H1 (cell line): ENCODE measurements around the gene ZAR1L. TPM values are rescaled to one million over a fixed set of nuclear protein-coding genes. Genes with fewer than 3 reads are reported as not detected.

Source experiments
- CTBP2 ChIP-seq: IDR thresholded peaks from 2 replicates; pipeline ENCODE4 v1.7.0; 2011; ENCODE audit warnings: borderline replicate concordance, mild to moderate bottlenecking, moderate library complexity, mixed read lengths, low read length; ENCODE audit not compliant: insufficient read depth, insufficient read length
- KDM1A ChIP-seq: fragments of 200-600, 300-600 bp; sonication (generic); IDR thresholded peaks from 2 replicates; pipeline ENCODE4 v1.7.1; 2016; ENCODE audit warnings: mild to moderate bottlenecking, low read length, borderline replicate concordance
- KDM5A ChIP-seq: fragments of 200-600 bp; IDR thresholded peaks from 2 replicates; pipeline ENCODE4 v1.7.1; 2012; ENCODE audit warnings: mild to moderate bottlenecking, low read length, inconsistent platforms, mixed read lengths
- SIN3A ChIP-seq, 2 experiments: IDR thresholded peaks in 1 of 2; conservative IDR thresholded peaks in 1 of 2; 2 replicates each; pipeline ENCODE4 v1.6.1; 2011 to 2012; ENCODE audit warnings: low read length in 2 of 2, improper control_type of control experiment in 1 of 2, low read depth in 1 of 2, mild to moderate bottlenecking in 1 of 2
- SP2 ChIP-seq: IDR thresholded peaks from 2 replicates; pipeline ENCODE4 v1.6.1; 2012; ENCODE audit warnings: mild to moderate bottlenecking, low read length, inconsistent platforms
- SP4 ChIP-seq: IDR thresholded peaks from 2 replicates; pipeline ENCODE4 v1.6.1; 2012; ENCODE audit warnings: low read length, inconsistent platforms
- ZNF274 ChIP-seq: IDR thresholded peaks from 2 replicates; pipeline ENCODE4 v1.7.0; 2012; ENCODE audit warnings: low read length, borderline replicate concordance; ENCODE audit errors: extremely low read depth
- polyA plus RNA-seq, 7 experiments: library from polyadenylated mRNA; depleted of rRNA in 3 of 7; stranded (reverse) in 5 of 7; unstranded in 2 of 7; fragments of >200 nt in 5 of 7; fragments of 200-250 nt in 2 of 7; gene quantifications; 1 replicate in 5 of 7; 2 replicates in 1 of 7; 4 replicates in 1 of 7; pipeline versions ENCODE4 v1.2.1 to v1.2.3, GENCODE V29; 2011 to 2013; ENCODE audit warnings: missing spikeins in 2 of 7, mixed read lengths in 2 of 7
- total RNA-seq: library from RNA; stranded (reverse); fragmentation: NEBNext Ultra II Directional; extraction: Animal tissue kit (Norgen Biotek cat#: 25700); gene quantifications from 2 replicates; pipeline ENCODE4 v1.2.1, GENCODE V29; 2021
- TF ChIP-seq, protein P1 (sequence below): IDR thresholded peaks from 2 replicates; pipeline ENCODE4 v1.6.1; 2012; ENCODE audit warnings: inconsistent platforms

Gene ZAR1L
- total and polyA plus RNA-seq, 2 of the 8 experiments (the other 6 are each of a cell fraction or from before 2014, with no cell fraction given) = 0.19 to 0.30 TPM

DNA sequence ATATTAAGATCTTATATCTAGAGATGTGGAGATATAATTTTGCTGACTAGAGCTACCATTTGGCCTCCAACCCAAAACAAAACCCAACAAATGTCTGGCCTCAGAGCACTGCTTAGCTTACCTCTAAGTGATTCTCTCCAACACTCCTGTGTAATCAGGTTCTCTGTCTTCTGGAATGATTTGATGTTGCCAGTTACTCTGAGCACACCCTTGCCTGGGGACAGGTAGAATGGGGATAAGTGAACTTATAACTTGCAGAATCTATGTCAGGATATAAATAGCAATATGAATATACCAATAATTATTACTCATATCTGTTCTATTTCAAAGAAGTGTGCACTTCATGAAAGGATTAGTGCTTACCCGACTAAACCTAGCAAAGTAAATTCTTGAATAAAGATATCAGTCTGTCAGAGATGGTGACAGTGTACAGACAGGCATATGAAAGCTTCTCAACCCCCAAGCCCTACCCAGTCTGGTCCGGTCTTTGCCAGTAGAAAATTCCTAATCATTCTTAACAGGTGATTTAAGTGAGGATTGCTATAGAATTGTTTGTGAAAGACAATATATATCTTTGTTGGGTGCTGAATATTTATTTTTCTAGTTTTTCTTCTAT is 33.0 kb downstream of the ZAR1L start (continued):
- TF ChIP-seq SIN3A (conservative IDR thresholded peaks at IDR 0.05 in 1 of 2, IDR thresholded peaks at IDR 0.05 in 1 of 2; ENCODE audit: low read depth in 1 of 2, low read length in 2 of 2) (no peak), SP4 (no peak), KDM5A (no peak), ZNF274 (no peak), CTBP2 (no peak), KDM1A (no peak), SP2 (no peak)
- TF ChIP-seq, protein P1, sequence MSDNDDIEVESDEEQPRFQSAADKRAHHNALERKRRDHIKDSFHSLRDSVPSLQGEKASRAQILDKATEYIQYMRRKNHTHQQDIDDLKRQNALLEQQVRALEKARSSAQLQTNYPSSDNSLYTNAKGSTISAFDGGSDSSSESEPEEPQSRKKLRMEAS = no peak
